GM19328 (cell line): Measurements from ENCODE around the gene CSGALNACT2.
"Not testable (repeated sequence)": the region's sequence is repeated elsewhere in the genome, so short reads cannot be mapped to it uniquely, and the experiment has no call there.

Experiments
- ATAC-seq: cut with Tn5 transposase; IDR thresholded peaks from one replicate; pipeline ENCODE4 v1.9.1; 2021; ENCODE audit warnings: mild to moderate bottlenecking, moderate library complexity; ENCODE audit not compliant: unreplicated experiment

The CSGALNACT2 gene

GRCh38 chr10:43137717-43138020 is 576 bp upstream of the CSGALNACT2 start:
- peak; percentile 18 for ATAC-seq

GRCh38 chr10:43138757-43139241 is 554 bp downstream of the CSGALNACT2 start:
- peak; percentile 36 for ATAC-seq

DNA sequence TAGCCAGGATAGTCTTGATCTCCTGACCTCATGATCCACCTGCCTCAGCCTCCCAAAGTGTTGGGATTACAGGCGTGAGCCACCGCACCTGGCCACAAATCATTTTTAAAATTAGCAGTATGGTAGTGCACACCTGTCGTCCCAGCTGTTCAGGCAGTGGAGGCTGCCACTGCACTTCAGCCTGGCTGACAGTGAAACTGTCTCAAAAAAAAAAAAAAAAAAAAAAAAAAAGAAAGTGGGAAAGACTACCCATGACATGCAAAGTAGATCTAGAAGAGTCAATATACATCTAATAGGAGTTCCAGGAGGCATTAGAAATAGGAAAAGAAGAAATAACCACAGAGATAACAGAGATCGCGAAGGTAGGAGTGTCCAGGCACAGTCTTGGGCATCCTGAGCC is 3.2 kb downstream of the CSGALNACT2 start:
- ATAC-seq, result no peak

GRCh38 chr10:43145311-43145710 is 7.1 kb downstream of the CSGALNACT2 start:
- ATAC-seq, result no peak

- ATAC-seq, result not testable (repeated sequence)
Measured at GRCh38 chr10:43145936-43146335, 7.7 kb downstream of the CSGALNACT2 start.

DNA sequence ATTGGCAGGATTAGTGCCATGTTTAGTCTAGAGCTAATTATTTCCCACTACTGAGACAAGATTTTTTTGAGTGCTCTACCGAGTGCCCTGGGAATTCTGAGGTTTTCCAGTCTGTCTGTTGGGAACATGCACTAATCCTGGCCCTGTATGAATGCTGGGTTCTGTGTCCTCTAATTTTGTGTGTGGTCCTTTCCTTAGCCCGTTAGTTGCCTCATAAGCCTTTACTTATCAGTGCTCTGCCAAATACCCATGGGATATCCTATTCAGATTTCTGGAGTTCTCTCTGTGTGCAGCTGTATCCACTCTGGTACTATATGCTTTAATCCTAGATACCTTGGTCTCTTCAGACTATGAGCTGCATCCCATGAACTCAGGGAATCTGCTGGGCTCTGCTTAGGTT is 13.1 kb downstream of the CSGALNACT2 start:
- no peak for ATAC-seq

DNA sequence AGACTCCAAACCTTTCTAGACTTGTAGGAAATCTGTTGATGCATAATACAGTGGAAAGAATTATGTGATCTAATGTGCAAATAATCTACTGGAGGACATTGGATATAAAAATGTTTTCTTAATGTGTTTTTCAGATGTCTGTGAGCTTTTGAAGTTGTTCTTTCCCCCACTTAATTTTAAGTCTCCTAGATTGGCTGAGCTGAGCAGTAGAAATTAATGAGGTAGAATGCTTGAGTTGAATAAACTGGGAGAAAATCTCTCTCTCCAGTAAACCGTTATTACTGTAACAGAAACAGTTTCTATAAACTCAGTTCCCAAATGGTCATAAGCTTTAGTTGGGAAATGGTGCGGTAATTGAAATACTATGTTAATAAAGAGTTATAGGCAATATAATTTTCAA is 15.7 kb downstream of the CSGALNACT2 start:
- no peak for ATAC-seq

DNA sequence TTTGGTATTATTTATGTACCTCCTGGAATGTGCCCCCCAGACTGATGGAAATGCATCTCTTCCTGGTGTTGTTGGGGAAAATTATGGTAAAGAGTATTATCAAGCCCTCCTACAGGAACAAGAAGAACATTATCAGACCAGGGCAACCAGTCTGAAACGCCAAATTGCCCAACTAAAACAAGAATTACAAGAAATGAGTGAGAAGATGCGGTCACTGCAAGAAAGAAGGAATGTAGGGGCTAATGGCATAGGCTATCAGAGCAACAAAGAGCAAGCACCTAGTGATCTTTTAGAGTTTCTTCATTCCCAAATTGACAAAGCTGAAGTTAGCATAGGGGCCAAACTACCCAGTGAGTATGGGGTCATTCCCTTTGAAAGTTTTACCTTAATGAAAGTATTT is 17.0 kb downstream of the CSGALNACT2 start:
- ATAC-seq, result no peak

- no peak for ATAC-seq
Measured at GRCh38 chr10:43155741-43156140, 17.5 kb downstream of the CSGALNACT2 start.

DNA sequence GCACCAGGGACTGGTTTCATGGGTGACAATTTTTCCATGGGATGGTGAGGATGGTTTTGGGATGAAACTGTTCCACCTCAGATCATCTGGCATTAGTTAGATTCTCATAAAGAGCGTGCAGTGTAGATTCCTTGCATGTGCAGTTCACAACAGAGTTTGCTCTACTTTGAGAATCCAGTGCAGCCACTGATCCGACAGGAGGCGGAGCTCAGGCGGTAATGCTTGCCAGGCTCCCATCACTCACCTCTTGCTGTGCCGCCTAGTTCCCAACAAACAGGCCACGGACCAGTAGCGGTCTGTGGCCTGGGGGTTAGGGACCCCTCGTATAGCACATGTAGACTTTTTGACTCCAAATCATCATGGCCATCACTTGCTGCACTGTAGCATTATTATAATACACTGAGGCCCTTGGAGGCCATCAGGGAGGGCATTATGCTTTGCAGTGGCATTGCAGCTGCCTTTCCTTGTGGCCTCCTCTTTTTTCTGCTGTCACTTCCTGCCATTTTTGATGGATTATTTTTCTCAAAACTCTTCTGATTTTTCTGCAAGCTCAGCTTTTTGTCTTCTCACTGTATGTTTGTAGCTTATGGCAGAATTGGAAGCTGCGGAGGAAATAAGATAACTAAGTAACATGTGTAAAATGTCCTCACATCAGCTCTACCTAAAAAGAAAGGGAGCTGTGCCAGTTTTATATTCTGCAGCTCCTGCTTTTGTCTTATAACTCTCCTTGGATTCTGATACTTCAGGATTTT is 18.5 kb downstream of the CSGALNACT2 start:
- ATAC-seq, result no peak

- no peak for ATAC-seq
Measured at GRCh38 chr10:43158636-43159035, 20.4 kb downstream of the CSGALNACT2 start.

DNA sequence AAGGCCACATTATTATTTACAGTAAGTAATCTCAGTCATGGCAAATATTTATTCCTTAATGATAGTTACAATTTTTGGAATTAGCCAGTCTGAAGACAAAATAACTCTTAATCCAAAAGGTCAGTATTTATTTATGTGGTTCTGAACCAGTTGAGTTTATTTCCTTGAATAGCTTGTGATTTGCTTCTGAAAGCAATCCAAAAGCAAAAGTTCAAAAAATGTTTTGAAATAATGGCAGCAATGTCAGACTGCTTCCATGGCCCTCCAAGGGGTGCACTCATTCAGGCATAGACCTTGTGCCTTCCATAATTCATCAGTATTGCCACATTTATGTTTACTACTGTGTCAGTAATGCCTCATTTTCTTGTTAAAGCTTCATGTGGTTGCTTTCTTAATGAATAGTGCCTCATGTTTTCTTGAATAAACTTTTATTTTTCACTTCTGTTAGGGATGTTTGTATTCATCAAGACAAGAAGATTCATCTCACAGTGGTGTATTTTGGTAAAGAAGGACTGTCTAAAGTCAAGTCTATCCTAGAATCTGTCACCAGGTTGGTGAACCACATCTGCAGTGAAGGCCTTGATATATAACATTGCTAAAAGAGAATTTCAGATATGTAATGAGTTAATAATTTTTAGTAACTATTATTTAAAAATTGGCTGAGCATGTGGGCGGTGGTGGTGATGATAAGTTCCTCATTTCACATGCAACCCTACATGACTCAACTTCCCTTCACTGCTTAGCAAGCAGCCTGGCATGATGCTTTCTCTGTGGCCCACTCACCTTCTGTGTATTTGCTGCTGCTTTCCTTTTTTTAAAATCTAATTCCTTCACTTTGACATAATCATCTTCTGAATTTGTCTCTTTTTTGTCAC is 22.0 kb downstream of the CSGALNACT2 start:
- ATAC-seq, result peak; percentile 55

GRCh38 chr10:43160921-43161255 is 22.6 kb downstream of the CSGALNACT2 start:
- peak; percentile 41 for ATAC-seq

GRCh38 chr10:43162604-43163003 is 24.4 kb downstream of the CSGALNACT2 start:
- ATAC-seq, result no peak

GRCh38 chr10:43166207-43166879 is 28.1 kb downstream of the CSGALNACT2 start:
- no peak for ATAC-seq

DNA sequence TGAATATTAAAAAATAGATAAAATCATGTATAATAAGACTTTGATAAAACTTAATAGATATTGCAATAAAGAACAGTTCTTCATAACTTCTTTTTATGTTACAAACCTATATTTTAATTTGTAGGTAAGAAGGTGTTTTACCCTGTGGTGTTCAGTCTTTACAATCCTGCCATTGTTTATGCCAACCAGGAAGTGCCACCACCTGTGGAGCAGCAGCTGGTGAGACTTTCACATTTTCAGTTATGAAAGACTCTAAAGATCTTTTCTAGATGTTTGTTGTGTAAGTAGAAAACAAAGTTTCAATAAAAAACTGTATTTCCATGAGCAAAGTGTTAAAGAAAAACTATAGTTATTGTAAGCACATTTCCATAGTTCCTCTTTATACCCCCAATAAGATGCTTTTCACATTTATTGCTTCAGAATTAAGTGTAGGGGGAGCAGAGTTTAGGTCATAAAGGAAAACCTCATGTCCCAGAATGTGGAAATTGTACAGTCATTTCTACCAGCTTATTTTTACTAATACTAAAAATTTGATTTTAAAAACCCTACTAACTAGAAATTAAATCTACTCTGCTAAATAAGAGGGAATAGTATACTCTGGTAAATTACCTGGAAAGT is 28.7 kb downstream of the CSGALNACT2 start:
- no peak for ATAC-seq

DNA sequence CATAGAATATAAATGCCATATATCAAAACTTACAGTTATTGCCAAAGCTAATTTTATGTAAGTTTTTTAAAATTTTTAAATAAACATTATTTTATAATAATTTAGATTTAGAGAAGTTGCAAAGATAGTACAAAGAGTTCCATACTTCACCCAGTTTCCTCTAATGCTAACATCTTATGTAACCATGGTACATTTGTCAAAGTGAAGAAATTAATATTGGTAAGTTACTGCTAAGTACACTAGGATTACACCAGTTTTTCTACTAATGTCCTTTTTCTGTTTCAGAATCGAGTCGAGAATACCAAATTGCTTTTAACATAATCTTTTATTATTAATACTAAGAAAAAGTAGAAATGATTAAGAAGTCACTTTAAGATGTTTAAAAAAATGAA is 29.2 kb downstream of the CSGALNACT2 start:
- ATAC-seq, result no peak

- no peak for ATAC-seq
Measured at GRCh38 chr10:43170491-43170890, 32.2 kb downstream of the CSGALNACT2 start.

DNA sequence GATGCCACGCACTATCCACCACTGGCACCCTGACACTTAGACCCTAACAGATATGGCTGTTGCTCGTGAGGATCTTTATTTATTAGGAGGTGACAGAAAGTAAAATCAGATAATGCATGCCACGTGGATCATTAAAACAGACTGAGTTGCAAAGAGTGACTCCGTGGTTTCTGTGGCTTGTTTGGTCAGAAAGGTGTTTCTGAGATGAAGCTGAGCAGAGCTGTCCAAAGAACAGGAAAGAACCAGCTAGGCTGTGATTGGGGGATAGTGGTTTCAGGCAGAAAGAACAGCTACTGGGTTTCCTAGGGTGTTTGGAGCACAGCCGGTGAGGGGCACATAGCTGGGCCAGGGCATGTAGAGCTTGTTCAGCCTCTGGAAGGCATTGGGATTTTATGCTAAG is 34.4 kb downstream of the CSGALNACT2 start:
- ATAC-seq, result no peak

DNA sequence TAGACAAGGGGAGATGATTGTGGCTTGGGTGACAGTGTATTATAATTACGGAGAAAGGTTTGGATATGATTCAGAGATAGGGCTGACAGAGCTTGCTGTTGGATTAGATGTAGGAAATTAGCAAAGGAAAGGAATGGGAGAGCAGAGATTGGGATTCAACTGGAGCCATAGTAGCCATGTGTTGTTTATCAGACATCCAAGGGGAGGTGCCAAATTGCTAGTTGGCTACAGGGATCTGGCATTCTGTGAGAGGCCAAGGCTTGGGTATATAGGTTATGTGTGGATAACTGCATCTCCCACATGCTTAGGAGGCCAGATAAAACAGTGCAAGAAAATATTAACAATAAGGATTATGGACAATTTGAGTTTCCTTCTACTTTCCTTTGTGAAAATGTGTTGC is 34.9 kb downstream of the CSGALNACT2 start:
- ATAC-seq, result no peak

DNA sequence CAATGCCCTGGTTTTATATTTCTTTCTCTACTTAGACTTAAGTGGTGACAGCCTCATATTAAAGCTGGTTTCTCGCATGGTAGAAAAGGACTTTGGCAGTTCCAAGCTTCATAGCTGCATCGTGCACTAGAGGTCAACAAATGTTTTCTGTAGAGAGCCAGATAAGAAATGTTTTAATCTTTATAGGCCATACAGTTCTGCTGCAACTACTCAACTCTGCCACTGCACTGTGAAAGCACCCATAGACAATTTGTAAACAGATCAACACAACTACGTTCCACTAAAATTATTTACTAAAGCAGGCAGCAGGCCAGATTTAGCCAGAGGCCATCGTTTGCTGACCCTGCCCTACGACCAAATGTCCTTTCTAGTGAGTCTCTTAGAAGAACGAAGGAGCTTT is 36.7 kb downstream of the CSGALNACT2 start:
- ATAC-seq, result no peak
